ENCODE results near the gene PSMD1.

The PSMD1 gene

DNA sequence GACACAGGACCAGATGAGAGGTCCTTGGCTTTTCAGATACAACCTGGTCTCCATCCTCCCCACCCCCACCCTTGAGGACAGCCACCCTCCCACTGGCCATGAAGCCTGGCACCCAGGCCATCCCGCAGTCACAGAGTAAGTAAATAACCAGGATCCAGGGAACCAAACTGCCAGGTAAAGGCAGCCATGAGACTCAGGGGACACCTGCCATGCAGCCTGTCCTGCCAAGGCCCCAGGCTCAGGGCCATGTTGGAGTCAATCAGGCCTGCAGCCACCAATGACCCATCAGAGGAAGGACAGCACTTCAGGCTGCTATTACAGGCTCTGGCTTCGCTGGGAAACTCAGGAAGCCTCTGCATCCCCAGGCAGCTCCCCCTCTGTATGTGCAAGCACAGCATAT, 45.1 kb upstream of the PSMD1 start:
- no peak overlapping the region for H3K4me3 ChIP-seq (replicated peaks; ENCODE audit: low read depth, low read length)
- DNase-seq (ENCODE audit: extremely low read depth, insufficient read length), result no peak
- TF ChIP-seq, protein P1, sequence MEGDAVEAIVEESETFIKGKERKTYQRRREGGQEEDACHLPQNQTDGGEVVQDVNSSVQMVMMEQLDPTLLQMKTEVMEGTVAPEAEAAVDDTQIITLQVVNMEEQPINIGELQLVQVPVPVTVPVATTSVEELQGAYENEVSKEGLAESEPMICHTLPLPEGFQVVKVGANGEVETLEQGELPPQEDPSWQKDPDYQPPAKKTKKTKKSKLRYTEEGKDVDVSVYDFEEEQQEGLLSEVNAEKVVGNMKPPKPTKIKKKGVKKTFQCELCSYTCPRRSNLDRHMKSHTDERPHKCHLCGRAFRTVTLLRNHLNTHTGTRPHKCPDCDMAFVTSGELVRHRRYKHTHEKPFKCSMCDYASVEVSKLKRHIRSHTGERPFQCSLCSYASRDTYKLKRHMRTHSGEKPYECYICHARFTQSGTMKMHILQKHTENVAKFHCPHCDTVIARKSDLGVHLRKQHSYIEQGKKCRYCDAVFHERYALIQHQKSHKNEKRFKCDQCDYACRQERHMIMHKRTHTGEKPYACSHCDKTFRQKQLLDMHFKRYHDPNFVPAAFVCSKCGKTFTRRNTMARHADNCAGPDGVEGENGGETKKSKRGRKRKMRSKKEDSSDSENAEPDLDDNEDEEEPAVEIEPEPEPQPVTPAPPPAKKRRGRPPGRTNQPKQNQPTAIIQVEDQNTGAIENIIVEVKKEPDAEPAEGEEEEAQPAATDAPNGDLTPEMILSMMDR (IDR thresholded peaks at IDR 0.05; ENCODE audit: insufficient read depth, low read length, poor library complexity, severe bottlenecking), result no peak
- H3K36me3 ChIP-seq (ENCODE audit: control insufficient read depth, insufficient read depth, low read length), result no peaks in the 10 kb centered on the region
- peaks cover 1% of the 10 kb centered on the region for H3K27me3 ChIP-seq (replicated peaks; ENCODE audit: control insufficient read depth, insufficient read depth, low read length)

DNA sequence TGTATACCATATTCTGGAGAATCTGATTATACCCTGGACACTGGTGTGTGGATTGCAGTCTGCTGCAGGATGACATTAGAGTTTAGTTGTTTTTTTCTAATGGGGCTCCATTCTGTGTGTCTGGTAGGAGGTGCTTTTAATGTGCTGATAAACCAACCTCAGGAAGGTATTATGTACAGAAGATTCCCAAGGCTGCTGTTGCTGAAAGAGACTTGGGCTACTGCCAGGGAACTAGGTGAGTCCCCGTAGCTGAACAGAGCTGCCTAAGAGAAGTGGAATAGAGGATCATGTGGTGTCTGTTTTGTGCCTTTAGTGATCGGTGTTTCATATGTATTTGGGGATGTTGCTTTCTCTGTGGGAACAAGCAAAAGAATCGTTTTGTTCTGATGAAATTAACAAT, 44.2 kb upstream of the PSMD1 start:
- H3K4me3 ChIP-seq (replicated peaks; ENCODE audit: low read depth, low read length), result no peak overlapping the region
- DNase-seq (ENCODE audit: extremely low read depth, insufficient read length), result no peak
- H3K27me3 ChIP-seq (replicated peaks; ENCODE audit: control insufficient read depth, insufficient read depth, low read length), result peaks cover 1% of the 10 kb centered on the region
- TF ChIP-seq, protein P1 (IDR thresholded peaks at IDR 0.05; ENCODE audit: insufficient read depth, low read length, poor library complexity, severe bottlenecking), result no peak
- no peaks in the 10 kb centered on the region for H3K36me3 ChIP-seq (ENCODE audit: control insufficient read depth, insufficient read depth, low read length)

DNA sequence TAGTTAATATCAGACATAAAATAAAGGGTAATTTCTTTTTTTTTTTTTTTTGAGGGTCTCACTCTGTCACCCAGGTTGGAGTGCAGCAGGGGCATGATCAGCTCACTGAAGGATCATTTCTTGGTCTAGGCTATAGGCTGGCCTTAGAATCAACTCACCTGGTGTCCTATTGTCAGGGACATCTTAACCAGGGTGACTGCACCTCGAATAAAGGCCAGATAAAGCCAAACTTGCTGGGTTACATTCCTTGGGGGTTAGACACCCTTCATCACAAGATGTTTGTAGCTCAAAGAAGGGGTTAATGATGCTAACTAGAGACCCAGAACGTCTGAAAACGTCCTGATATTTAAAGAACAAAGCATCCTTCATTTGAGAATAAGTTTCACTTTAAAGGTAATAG, 42.8 kb upstream of the PSMD1 start:
- no peak overlapping the region for H3K4me3 ChIP-seq (replicated peaks; ENCODE audit: low read depth, low read length)
- DNase-seq (ENCODE audit: extremely low read depth, insufficient read length), result no peak
- no peaks in the 10 kb centered on the region for H3K36me3 ChIP-seq (ENCODE audit: control insufficient read depth, insufficient read depth, low read length)
- peaks cover 1% of the 10 kb centered on the region for H3K27me3 ChIP-seq (replicated peaks; ENCODE audit: control insufficient read depth, insufficient read depth, low read length)
- TF ChIP-seq, protein P1 (IDR thresholded peaks at IDR 0.05; ENCODE audit: insufficient read depth, low read length, poor library complexity, severe bottlenecking), result no peak

DNA sequence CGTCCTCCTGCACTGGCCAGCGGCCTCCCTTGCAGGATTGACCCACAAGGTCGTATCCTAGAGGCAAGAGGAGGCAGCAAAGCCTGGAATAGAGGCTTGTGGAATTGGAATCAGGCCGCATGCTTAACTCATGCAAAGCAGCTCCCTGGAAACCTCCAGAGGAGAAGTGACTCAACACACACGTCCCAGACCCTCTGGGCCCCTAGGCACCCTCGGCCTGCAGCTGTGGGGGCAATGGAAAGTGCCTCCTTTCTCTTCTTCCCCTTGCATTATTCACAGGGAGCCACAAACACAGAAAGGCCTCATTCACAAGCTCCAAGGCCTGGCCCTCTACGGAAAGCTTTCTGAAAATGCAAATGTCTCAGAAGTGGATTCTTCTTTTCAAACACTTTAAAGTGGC, 41.2 kb upstream of the PSMD1 start:
- no peak overlapping the region for H3K4me3 ChIP-seq (replicated peaks; ENCODE audit: low read depth, low read length)
- TF ChIP-seq, protein P1 (IDR thresholded peaks at IDR 0.05; ENCODE audit: insufficient read depth, low read length, poor library complexity, severe bottlenecking), result no peak
- no peak for DNase-seq (ENCODE audit: extremely low read depth, insufficient read length)

DNA sequence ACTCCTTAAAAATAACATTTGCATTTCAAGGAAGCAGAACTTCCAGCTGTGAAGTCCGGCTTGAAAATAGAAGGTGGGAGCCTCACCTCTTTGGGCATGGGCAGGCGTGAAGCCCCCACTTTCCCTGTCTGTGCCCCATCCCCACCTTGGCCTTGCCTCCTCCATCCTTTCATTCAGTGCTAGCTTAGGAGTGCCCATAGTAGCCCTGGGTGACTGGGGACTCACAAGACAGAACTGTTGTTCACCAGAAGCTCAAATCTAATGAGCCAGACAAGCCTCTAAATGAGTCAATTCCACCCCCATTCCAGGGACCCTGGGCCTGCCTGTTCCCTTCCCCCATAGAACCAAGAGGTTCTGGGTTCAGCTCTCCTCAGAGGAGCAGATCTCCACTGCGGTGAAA, 40.7 kb upstream of the PSMD1 start:
- no peak for DNase-seq (ENCODE audit: extremely low read depth, insufficient read length)
- Histone ChIP-seq H3K27me3 (replicated peaks; ENCODE audit: control insufficient read depth, insufficient read depth, low read length) (peaks cover 1% of the 10 kb centered on the region), H3K4me3 (replicated peaks; ENCODE audit: low read depth, low read length) (no peak overlapping the region), H3K36me3 (ENCODE audit: control insufficient read depth, insufficient read depth, low read length) (no peaks in the 10 kb centered on the region)
- TF ChIP-seq, protein P1 (IDR thresholded peaks at IDR 0.05; ENCODE audit: insufficient read depth, low read length, poor library complexity, severe bottlenecking), result no peak

More for the DNA sequence above, 41.2 kb upstream of the PSMD1 start:
- no peaks in the 10 kb centered on the region for H3K36me3 ChIP-seq (ENCODE audit: control insufficient read depth, insufficient read depth, low read length)
- peaks cover 1% of the 10 kb centered on the region for H3K27me3 ChIP-seq (replicated peaks; ENCODE audit: control insufficient read depth, insufficient read depth, low read length)

DNA sequence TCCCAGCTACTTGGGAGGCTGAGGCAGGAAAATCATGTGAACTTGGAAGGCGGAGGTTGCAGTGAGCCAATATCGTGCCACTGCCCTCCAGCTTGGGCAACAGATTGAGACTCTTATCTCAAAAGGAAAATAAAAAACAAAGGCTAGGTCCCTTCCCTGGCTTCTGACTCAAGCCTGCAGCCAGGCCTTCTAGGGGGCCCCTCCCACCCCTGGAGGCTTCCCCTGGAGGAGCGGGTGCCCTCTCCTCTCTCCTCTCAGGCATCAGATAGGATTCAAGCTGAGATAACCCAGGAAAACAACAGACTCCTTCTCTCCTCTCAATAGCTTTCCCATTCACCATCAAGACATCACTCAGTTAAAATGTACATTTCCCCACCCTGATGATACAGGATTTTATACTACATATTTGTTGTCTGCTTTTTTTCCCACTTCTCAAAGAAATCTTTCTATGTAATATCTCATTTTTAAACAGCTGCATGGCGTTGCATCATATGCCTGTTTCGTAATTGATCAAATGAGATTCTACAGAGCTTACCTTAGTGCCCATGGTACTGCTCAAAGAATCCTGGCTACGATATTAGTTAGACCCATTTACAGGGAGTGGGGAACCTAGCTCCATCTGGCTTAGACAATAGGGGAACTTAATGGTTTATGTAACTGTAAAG, 40.0 kb upstream of the PSMD1 start:
- TF ChIP-seq, protein P1 (IDR thresholded peaks at IDR 0.05; ENCODE audit: insufficient read depth, low read length, poor library complexity, severe bottlenecking), result no peak
- H3K36me3 ChIP-seq (ENCODE audit: control insufficient read depth, insufficient read depth, low read length), result no peaks in the 10 kb centered on the region
- peaks cover 1% of the 10 kb centered on the region for H3K27me3 ChIP-seq (replicated peaks; ENCODE audit: control insufficient read depth, insufficient read depth, low read length)
- DNase-seq (ENCODE audit: extremely low read depth, insufficient read length), result no peak
- H3K4me3 ChIP-seq (replicated peaks; ENCODE audit: low read depth, low read length), result no peak overlapping the region

All from GM06990 (cell line).